GM21367 (cell line): Measurements from ENCODE around the gene NPRL2.
"Not testable (repeated sequence)": the region's sequence is repeated elsewhere in the genome, so short reads cannot be mapped to it uniquely, and the experiment has no call there.

ENCODE experiments used
- ATAC-seq: cut with Tn5 transposase; IDR thresholded peaks from one replicate; pipeline ENCODE4 v1.9.1; 2021; ENCODE audit not compliant: unreplicated experiment

NPRL2 gene

DNA sequence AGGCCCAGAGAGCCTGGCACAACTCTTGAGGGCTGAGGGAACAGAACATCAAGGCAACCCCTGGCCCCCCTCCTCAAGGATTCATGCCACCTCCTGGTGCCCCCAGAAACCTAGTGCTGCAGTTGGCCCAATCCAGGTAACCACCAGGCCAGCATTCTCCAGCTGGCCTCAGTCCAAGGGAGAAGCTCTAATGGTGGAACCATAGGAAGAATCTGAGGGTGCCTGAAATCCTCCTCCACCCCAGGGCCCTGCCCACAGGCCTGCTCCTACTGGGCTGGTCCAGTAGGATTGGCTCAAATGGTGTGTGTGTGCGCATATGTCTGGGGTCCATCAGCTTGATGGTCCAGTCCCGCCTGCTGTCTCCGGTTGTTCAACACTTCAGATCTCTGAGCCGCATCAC is 35.8 kb downstream of the NPRL2 start:
- ATAC-seq: no peak

- ATAC-seq: no peak
Measured at GRCh38 chr3:50314342-50314741, 36.2 kb downstream of the NPRL2 start.

DNA sequence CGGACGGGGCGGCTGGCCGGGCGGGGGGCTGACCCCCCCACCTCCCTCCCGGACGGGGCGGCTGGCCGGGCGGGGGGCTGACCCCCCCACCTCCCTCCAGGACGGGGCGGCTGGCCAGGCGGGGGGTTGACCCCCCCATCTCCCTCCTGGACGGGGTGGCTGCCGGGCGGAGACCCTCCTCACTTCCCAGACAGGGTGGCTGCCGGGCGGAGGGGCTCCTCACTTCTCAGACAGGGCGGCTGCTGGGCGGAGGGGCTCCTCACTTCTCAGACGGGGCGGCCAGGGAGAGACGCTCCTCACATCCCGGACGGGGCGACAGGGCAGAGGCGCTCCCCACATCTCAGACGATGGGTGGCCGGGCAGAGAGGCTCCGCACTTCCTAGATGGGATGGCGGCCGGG is 38.5 kb downstream of the NPRL2 start:
- ATAC-seq: not testable (repeated sequence)

DNA sequence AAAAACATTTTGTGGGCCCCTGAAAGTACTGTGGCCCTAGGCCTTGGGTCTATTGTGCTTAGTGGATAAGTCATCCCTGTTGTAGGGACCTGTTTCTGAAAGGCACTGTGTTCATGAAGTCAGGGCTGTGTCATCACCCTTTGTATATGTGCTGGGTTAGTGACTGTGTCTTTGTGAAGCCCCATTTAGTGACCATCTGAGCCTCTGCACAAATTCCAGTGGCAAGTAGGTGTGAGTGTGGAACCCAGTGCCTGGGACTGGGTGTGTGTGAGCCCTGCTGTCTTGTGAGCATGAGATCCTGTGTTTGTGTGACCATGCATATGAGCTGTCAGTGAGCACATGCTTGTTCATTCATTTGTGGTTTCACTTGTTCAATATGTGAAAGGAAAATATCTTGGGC is 46.0 kb downstream of the NPRL2 start:
- no peak for ATAC-seq

GRCh38 chr3:50303013-50303815 is 47.4 kb downstream of the NPRL2 start, which contains the start of gene HYAL1:
HYAL1 (minus strand) TSS chr3:50303574; CDS start chr3:50302956, 618 bp downstream.
- no peak for ATAC-seq

- ATAC-seq: no peak
Measured at GRCh38 chr3:50302095-50303012, 48.2 kb downstream of the NPRL2 start.

DNA sequence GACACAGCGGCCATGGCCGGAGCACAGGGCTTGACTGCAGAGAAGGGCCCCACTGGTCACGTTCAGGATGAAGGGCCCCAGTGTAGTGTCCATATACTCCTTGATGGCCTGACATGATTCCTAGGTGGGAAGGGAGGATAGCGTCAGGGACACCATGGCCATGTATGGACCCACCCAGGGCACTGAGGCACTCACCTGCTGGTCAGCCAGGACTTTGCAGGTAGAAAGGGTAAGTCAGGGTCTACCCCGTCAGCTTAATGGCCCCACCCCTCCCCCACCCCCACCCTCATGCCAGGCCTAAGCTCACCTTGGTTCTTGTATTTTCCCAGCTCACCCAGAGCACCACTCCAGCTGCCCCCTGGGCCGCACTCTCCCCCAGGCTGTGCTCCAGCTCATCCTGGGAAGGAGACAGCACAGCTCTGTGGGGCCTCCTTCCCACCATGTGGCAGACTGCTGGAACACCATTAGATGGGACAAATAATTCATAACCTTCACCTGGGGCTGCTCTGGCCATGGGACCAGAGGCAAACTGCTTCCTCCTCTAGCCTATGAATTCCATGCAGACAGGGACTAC is 49.8 kb downstream of the NPRL2 start:
- no peak for ATAC-seq

DNA sequence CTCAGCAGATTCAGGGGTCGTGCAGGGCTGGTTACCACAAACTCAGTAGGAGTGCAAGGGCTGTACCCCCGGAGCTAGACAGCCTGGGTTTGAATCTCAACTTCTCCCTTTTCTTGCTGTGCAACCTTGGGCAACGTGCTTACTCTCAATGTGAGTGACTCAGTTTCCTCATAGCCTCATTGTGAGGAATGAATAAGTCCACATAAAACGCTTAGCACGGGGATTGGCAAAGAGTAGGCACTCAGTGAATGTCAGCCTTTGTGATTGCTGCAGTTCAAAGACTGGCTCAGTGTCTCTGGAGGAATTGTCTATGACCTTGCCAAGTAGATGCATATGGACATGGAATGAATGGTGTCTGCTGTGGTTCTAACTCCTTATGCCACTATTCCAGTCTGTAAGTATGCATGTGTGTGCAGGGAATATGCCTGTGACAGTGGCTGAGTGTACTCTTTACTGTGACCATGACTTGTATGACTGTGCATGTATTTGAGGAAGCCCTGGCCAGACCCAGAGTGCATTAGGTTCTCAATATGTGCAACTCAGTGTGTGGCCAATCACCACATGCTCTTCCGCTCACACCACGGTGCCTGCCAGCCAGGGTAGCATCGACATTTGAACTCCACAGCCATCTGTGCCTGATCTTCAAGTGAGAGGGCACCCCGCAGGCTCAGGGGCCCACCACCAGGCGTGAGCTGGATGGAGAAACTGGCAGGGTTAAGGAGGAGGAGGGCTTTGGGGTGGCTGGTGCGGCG is 50.5 kb downstream of the NPRL2 start:
- no peak for ATAC-seq

GRCh38 chr3:50299638-50299928 is 51.0 kb downstream of the NPRL2 start:
- ATAC-seq: no peak

DNA sequence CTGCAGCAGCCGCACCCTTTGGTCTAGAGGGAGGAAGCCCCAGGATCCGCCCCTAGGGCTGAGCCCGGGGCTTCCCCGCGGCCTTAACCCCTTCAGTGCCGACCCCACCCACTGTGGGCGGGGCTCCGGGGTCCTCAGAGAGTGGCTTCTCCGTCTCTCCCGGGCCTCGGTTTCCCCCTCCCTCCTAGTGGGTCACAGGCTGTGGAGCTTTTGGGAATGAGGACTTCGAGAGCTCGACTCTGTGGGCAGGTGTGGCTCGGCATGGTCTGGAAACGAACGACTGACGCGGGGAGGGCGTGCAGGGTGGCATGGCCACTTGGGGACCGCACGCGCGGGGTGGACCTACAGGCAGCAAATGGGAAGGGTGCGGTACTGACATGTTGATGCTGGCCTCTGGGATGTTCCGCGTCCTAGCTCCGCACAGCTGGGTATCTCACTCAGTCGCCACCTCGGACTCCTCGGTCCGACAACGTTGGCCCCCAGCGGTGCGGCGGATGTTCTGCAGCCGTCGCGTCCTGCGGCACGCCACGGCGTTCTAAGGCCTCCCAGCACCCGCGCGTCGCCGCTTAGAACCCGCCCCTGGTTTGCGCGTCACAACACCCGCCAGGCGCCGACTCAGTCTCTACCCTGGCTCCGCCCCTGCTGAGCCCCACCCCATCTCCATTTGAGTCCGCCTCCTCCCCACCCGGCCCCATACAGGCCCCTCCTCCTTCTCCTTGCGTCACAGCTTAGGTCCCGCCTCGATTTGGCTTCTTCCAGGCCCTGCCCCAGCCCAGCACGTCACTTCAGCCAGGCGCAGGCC is 51.5 kb downstream of the NPRL2 start, which contains the start of the genes HYAL3 and NAA80:
HYAL3 (minus strand) TSS at position 570 of the 802 bp plus-strand sequence. CDS start 3,803 bp downstream, outside the sequence.
NAA80 (minus strand) TSS at position 570 of the 802 bp plus-strand sequence. CDS start 1,942 bp downstream, outside the sequence.
- ATAC-seq: peak; percentile 74

DNA sequence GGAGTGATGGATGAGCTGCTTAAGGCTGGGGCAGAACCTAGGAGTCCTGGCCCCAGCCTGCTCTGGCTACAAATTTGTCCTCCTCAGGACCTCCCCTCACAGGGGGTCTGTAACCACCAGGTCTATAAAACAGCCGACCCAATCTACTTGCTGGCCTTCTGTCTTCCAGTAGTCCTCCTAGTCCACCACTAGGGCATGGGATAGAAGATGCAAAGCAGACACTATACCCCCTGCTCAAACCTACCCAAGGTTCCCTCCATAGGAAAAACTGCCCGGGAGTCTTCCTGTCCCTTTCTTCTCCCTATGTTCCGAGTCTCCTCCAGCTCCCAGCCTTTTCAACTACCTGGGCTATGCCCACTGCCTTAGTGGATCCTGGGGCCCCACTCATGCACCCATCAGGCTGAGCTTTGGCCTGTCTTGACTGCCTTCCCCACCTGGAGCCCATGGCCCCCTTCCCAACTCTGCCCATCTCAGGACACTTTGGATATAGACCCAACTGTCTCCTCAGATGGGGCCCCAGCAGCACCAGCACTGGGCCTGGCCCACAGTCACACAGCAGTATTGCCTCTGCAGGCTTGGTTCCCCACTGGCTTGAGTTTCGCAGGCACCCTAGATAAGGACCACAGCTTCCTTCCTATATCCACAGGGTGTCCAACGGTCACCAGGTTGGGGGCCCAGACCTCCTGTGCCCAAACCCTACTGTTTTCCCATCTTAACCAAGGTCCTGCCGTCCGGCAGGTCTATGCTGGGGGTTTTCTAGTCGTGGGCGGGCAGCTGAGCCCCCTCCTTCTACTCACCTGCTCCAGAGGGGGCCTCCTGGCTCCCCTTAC is 52.5 kb downstream of the NPRL2 start:
- ATAC-seq: no peak

- no peak for ATAC-seq
Measured at GRCh38 chr3:50297384-50297775, 53.2 kb downstream of the NPRL2 start.
